OCI-LY1 (cell line): ENCODE measurements around the gene IRF2BP2.

ENCODE experiments used
- EZH2 ChIP-seq: fragments of 200-600 bp; sonication (generic), shearing (Covaris generic); IDR thresholded peaks from 2 replicates; pipeline ENCODE4 v1.8.0; 2017; ENCODE audit warnings: borderline replicate concordance, mixed run types, mild to moderate bottlenecking, antibody characterized with exemption, low read length, moderate library complexity, mixed read lengths
- TF ChIP-seq, protein P1 (sequence below): fragments of 200-600 bp; sonication (generic), shearing (Covaris generic); IDR thresholded peaks from 2 replicates; pipeline ENCODE4 v1.5.1; 2017; ENCODE audit warnings: mild to moderate bottlenecking, antibody characterized with exemption, low read length, moderate library complexity, mixed read lengths

GRCh38 chr1:234591131-234591530 lies 18.8 kb downstream of the IRF2BP2 start:
- TF ChIP-seq, protein P1, sequence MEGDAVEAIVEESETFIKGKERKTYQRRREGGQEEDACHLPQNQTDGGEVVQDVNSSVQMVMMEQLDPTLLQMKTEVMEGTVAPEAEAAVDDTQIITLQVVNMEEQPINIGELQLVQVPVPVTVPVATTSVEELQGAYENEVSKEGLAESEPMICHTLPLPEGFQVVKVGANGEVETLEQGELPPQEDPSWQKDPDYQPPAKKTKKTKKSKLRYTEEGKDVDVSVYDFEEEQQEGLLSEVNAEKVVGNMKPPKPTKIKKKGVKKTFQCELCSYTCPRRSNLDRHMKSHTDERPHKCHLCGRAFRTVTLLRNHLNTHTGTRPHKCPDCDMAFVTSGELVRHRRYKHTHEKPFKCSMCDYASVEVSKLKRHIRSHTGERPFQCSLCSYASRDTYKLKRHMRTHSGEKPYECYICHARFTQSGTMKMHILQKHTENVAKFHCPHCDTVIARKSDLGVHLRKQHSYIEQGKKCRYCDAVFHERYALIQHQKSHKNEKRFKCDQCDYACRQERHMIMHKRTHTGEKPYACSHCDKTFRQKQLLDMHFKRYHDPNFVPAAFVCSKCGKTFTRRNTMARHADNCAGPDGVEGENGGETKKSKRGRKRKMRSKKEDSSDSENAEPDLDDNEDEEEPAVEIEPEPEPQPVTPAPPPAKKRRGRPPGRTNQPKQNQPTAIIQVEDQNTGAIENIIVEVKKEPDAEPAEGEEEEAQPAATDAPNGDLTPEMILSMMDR: no peak
- no peak for TF ChIP-seq EZH2
